ENCODE measurements around the gene MANSC1.
A peak's percentile ranks its signal among the peaks of the same experiment; 100 is the strongest.

The MANSC1 gene

GRCh38 chr12:12336049-12336411 lies 14.0 kb downstream of the MANSC1 start:
- TF ChIP-seq REST (IDR thresholded peaks at IDR 0.05; ENCODE audit: insufficient replicate concordance, low read depth): no peak
- no peak for TF ChIP-seq POLR2AphosphoS5 (IDR thresholded peaks at IDR 0.05; ENCODE audit: low read depth)
- TF ChIP-seq GABPA (IDR thresholded peaks at IDR 0.05; ENCODE audit: low read depth): no peak
- TF ChIP-seq SPI1 (IDR thresholded peaks at IDR 0.05; ENCODE audit: borderline replicate concordance, low read depth): no peak
- TF ChIP-seq CTCF (IDR thresholded peaks at IDR 0.05; ENCODE audit: insufficient read depth, low read length): no peak
- DNase-seq (ENCODE audit: low read depth in 1 of 2, low spot score in 1 of 2): no peak
- Histone ChIP-seq H3K4me3 (replicated peaks; ENCODE audit: insufficient read depth, low read length) (no peak overlapping the region), H3K27me3 (ENCODE audit: insufficient read depth, poor library complexity, severe bottlenecking) (no peaks in the 10 kb centered on the region), H3K27ac (replicated peaks) (no peak overlapping the region)

GRCh38 chr12:12334367-12335040 lies 15.5 kb downstream of the MANSC1 start:
- H3K27ac ChIP-seq (replicated peaks): no peak overlapping the region
- TF ChIP-seq POLR2AphosphoS5 (IDR thresholded peaks at IDR 0.05; ENCODE audit: low read depth) (no peak), CTCF (IDR thresholded peaks at IDR 0.05; ENCODE audit: insufficient read depth, low read length) (peak; percentile 64), REST (IDR thresholded peaks at IDR 0.05; ENCODE audit: insufficient replicate concordance, low read depth) (no peak)
- DNase-seq (ENCODE audit: low read depth in 1 of 2, low spot score in 1 of 2): peak in 1 of 2 experiments; percentile 51
- H3K27me3 ChIP-seq (ENCODE audit: insufficient read depth, poor library complexity, severe bottlenecking): no peaks in the 10 kb centered on the region
- H3K4me3 ChIP-seq (replicated peaks; ENCODE audit: insufficient read depth, low read length): no peak overlapping the region

GRCh38 chr12:12333407-12334366 lies 16.4 kb downstream of the MANSC1 start:
- TF ChIP-seq POLR2AphosphoS5 (IDR thresholded peaks at IDR 0.05; ENCODE audit: low read depth) (no peak), GABPA (IDR thresholded peaks at IDR 0.05; ENCODE audit: low read depth) (no peak), SPI1 (IDR thresholded peaks at IDR 0.05; ENCODE audit: borderline replicate concordance, low read depth) (no peak), REST (IDR thresholded peaks at IDR 0.05; ENCODE audit: insufficient replicate concordance, low read depth) (no peak), CTCF (IDR thresholded peaks at IDR 0.05; ENCODE audit: insufficient read depth, low read length) (no peak)
- no peak overlapping the region for H3K4me3 ChIP-seq (replicated peaks; ENCODE audit: insufficient read depth, low read length)
- no peak overlapping the region for H3K27ac ChIP-seq (replicated peaks)
- DNase-seq (ENCODE audit: low read depth in 1 of 2, low spot score in 1 of 2): no peak
- H3K27me3 ChIP-seq (ENCODE audit: insufficient read depth, poor library complexity, severe bottlenecking): no peaks in the 10 kb centered on the region
